Hepatocyte (in vitro differentiated cells): ENCODE data around the gene GJD4.

ENCODE experiments used
- CTCF ChIP-seq: fragments of 200-600 bp; sonication (generic); IDR thresholded peaks from 2 replicates; pipeline ENCODE4 v1.5.1; 2016; ENCODE audit warnings: antibody characterized with exemption, mild to moderate bottlenecking; ENCODE audit not compliant: poor library complexity
- EZH2 ChIP-seq: fragments of 200-600 bp; sonication (generic); IDR thresholded peaks from 2 replicates; pipeline ENCODE4 v1.6.1; 2016; ENCODE audit warnings: antibody characterized with exemption, mild to moderate bottlenecking, borderline replicate concordance
- EZH2phosphoT487 ChIP-seq: fragments of 200-600 bp; sonication (generic); IDR thresholded peaks from one replicate; pipeline ENCODE4 v1.6.1; 2018; ENCODE audit warnings: antibody characterized with exemption, mild to moderate bottlenecking, low read depth, moderate library complexity; ENCODE audit not compliant: unreplicated experiment, severe bottlenecking

GRCh38 chr10:35555962-35556930 is 48.9 kb upstream of the GJD4 start:
- TF ChIP-seq CTCF = no peak
- TF ChIP-seq EZH2phosphoT487 = no peak
- TF ChIP-seq EZH2 = no peak
